GM21737 (cell line): Measurements from ENCODE around the gene PIM3.

Experiments used
- ATAC-seq: cut with Tn5 transposase; IDR thresholded peaks from one replicate; pipeline ENCODE4 v1.9.1; 2021; ENCODE audit warnings: mild to moderate bottlenecking, moderate library complexity; ENCODE audit not compliant: unreplicated experiment

The PIM3 gene

GRCh38 chr22:49960159-49961004 lies at the start of gene PIM3:
Gene PIM3 (plus strand): TSS chr22:49960772. CDS start chr22:49960948, 176 bp downstream.
- peak; percentile 50 for ATAC-seq

GRCh38 chr22:49911881-49912625 lies 48.5 kb upstream of the PIM3 start:
- ATAC-seq: no peak

- no peak for ATAC-seq
Observed at GRCh38 chr22:49913026-49913425, 47.5 kb upstream of the PIM3 start.

DNA sequence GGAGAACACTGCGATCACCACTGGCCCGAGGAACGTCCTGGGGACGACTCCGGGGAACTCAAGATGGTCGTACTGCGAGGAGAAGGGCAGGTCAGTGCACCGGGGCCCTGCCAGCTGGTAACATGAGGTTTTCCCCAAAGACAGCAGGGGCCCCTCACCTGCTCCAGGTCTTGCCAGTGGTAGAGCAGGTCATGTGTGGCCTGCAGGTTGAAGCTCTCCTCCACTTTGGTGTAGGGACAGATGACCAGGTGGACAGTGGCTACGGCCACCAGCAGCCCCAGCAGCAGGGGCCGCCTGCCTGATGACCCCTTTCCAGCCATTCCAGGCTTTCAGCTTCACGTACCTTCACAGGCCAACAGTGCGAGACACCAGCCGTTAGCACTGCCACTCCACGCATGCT lies 47.1 kb upstream of the PIM3 start:
- ATAC-seq: no peak

GRCh38 chr22:49914256-49914655 lies 46.3 kb upstream of the PIM3 start:
- ATAC-seq: no peak

- ATAC-seq: no peak
Observed at GRCh38 chr22:49915610-49916009, 45.0 kb upstream of the PIM3 start.

DNA sequence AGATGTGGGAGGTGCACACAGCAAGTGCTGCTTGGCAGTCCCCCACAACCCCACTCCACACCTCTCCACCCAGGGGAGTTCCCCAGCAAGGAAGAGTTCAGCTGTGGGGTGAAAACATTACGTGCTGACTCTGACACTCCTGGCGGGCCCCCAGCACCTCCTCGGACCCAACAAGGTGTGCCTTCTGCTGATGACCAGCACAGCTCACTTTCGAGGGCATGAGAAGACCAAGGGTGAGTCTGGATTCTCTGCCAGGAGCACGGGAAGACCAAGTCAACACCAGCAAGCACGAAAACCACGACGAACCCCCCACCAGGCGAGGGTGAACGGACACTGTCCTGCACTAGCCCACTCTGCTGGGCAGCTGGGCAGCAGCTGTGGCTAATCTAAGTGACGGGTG lies 43.7 kb upstream of the PIM3 start:
- ATAC-seq: no peak

DNA sequence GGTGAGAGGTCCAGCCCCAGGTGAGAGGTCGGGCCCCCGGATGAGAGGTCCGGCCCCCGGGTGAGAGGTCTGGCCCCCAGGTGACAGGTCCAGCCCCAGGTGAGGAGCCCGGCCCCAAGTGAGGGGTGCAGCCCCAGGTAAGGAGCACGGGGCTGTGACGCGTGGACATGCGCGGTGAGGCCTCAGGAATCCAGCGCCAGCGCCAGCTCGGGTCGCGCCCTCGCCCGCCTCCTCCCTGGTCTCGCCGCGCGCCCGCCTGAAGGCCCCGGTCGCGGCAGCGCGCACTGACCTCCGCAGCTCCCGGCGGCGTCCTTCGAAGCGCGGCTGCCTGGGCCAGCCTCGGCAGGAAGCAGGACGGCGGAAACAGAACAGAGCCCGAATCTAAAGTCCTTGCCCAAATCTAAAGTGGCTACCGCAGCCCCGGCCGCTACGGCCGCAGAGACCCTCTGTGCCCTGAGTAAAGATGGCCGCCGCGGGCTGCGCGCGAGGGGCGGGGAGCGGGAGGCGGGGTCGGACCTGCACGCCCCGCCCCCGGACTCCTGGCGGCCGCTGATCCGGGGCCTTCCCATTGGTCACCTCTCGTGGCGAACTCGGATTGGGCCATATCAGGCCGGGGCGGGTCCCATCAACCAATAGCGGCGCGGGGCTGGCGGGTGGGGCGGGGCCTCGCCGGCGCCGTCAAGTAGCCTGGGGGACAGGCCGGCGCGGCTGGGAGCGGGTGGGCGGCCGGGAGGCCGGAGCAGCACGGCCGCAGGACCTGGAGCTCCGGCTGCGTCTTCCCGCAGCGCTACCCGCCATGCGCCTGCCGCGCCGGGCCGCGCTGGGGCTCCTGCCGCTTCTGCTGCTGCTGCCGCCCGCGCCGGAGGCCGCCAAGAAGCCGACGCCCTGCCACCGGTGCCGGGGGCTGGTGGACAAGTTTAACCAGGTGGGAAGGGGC lies 42.3 kb upstream of the PIM3 start, which contains the start of the genes ALG12 and CRELD2:
TSS of gene ALG12 (minus strand) at position 465 of the 937 bp plus-strand sequence. CDS start 4,673 bp downstream, outside the sequence.
TSS of gene CRELD2 (plus strand) at position 661 of the 937 bp plus-strand sequence. CDS start at position 797, 136 bp downstream.
- ATAC-seq: peak; percentile 85

GRCh38 chr22:49918911-49919881 lies 41.4 kb upstream of the PIM3 start:
- no peak for ATAC-seq

DNA sequence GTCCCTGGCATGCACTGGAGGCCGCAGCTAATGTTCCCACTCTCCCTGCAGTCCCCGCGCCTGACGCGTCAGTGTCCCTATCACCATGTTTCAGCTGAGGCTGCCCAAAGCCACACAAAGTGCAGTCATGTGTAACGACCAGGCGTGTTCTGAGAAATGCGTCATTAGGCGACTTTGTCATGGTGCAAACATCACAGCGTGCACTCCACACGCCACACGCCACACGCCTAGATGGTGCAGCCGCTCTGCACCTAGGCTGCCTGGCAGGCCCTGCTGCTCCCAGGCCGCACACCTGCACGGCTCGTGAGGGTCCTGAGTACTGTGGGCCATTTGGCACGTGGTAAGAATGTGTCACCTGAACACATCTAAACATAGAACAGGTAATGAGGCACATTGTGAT lies 39.7 kb upstream of the PIM3 start:
- ATAC-seq: no peak

- ATAC-seq: no peak
Observed at GRCh38 chr22:49921508-49922278, 38.9 kb upstream of the PIM3 start.

GRCh38 chr22:49922484-49922883 lies 38.1 kb upstream of the PIM3 start:
- no peak for ATAC-seq

DNA sequence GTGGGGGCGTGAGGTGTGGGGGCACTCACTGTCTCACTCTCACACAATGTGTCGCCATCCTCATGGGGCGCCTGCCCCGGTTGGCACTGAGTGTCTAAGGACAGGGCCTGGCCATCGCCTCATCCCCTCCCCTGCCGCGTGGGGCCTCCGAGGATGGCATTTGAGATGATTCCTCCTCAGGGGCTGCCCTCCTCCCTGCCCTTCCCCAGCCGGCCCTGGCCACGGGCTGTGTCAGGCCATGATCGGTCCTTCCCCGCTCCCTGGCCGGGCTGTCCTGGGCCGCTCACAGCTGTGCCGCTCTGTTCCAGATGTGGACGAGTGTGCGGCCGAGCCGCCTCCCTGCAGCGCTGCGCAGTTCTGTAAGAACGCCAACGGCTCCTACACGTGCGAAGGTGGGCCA lies 37.6 kb upstream of the PIM3 start:
- no peak for ATAC-seq

- no peak for ATAC-seq
Observed at GRCh38 chr22:49923445-49923844, 37.1 kb upstream of the PIM3 start.

- no peak for ATAC-seq
Observed at GRCh38 chr22:49924113-49924833, 36.3 kb upstream of the PIM3 start.

DNA sequence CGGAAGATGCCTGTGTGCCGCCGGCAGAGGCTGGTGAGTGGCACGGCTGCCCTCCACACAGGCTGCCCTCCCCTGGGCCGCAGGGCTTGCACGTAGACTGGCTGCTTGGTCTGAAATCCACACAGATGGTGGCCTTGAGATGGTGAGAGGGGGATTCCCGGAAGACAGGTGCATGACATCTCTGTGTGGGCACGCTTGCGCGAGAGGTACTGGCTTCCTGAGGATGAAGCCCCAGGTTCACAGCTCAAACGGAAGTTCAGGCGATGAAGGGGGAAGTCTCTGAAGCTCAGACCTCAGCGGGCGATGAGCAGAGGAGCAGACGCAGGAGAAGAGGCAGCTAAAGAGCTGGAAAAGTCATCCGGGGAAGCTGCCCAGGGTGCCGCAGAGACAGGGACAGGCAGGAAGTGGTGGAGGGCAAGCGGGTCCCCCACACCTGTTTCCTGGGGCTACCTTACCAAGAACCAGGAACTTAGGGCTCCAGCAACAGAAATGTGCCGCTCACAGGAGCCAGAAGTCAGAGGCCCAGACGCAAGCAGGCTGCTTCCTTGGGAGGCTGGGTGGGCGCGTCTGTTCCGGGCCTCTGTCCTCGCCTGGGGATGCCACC lies 34.9 kb upstream of the PIM3 start:
- ATAC-seq: no peak

GRCh38 chr22:49926916-49927315 lies 33.7 kb upstream of the PIM3 start:
- no peak for ATAC-seq
